ENCODE data around the gene CHST11.
"Not testable (repeated sequence)": the region's sequence is repeated elsewhere in the genome, so short reads cannot be mapped to it uniquely, and the experiment has no call there.

CHST11 gene

GRCh38 chr12:104764225-104765091 lies 307.7 kb downstream of the CHST11 start:
- no peak for DNase-seq (ENCODE audit: low read depth)

GRCh38 chr12:104767261-104767660 lies 310.5 kb downstream of the CHST11 start:
- DNase-seq (ENCODE audit: low read depth): no peak

- DNase-seq (ENCODE audit: low read depth): no peak
These were observed 311.3 kb downstream of the CHST11 start for GRCh38 chr12:104768033-104768432.

GRCh38 chr12:104769144-104769561 lies 312.4 kb downstream of the CHST11 start:
- DNase-seq (ENCODE audit: low read depth): no peak

GRCh38 chr12:104772336-104772735 lies 315.6 kb downstream of the CHST11 start:
- DNase-seq (ENCODE audit: low read depth): no peak

GRCh38 chr12:104775731-104776231 lies 319.0 kb downstream of the CHST11 start:
- DNase-seq (ENCODE audit: low read depth): no peak

GRCh38 chr12:104779134-104779533 lies 322.4 kb downstream of the CHST11 start:
- DNase-seq (ENCODE audit: low read depth): no peak

GRCh38 chr12:104782296-104782695 lies 325.5 kb downstream of the CHST11 start:
- no peak for DNase-seq (ENCODE audit: low read depth)

GRCh38 chr12:104784592-104784991 lies 327.8 kb downstream of the CHST11 start:
- no peak for DNase-seq (ENCODE audit: low read depth)

GRCh38 chr12:104785886-104786285 lies 329.1 kb downstream of the CHST11 start:
- no peak for DNase-seq (ENCODE audit: low read depth)

- no peak for DNase-seq (ENCODE audit: low read depth)
These were observed 329.6 kb downstream of the CHST11 start for GRCh38 chr12:104786352-104786751.

- no peak for DNase-seq (ENCODE audit: low read depth)
These were observed 332.1 kb downstream of the CHST11 start for GRCh38 chr12:104788840-104789271.

- peak; percentile 28 for DNase-seq (ENCODE audit: low read depth)
These were observed 333.8 kb downstream of the CHST11 start for GRCh38 chr12:104790296-104791125.

GRCh38 chr12:104792570-104792969 lies 335.8 kb downstream of the CHST11 start:
- no peak for DNase-seq (ENCODE audit: low read depth)

- no peak for DNase-seq (ENCODE audit: low read depth)
These were observed 336.5 kb downstream of the CHST11 start for GRCh38 chr12:104793285-104793684.

GRCh38 chr12:104793968-104794367 lies 337.2 kb downstream of the CHST11 start:
- no peak for DNase-seq (ENCODE audit: low read depth)

- DNase-seq (ENCODE audit: low read depth): no peak
These were observed 339.7 kb downstream of the CHST11 start for GRCh38 chr12:104796475-104796862.

GRCh38 chr12:104799458-104799857 lies 342.7 kb downstream of the CHST11 start:
- no peak for DNase-seq (ENCODE audit: low read depth)

- no peak for DNase-seq (ENCODE audit: low read depth)
These were observed 344.3 kb downstream of the CHST11 start for GRCh38 chr12:104801005-104801404.

- DNase-seq (ENCODE audit: low read depth): no peak
These were observed 344.7 kb downstream of the CHST11 start for GRCh38 chr12:104801427-104801826.

- DNase-seq (ENCODE audit: low read depth): no peak
These were observed 345.5 kb downstream of the CHST11 start for GRCh38 chr12:104802208-104802607.

- DNase-seq (ENCODE audit: low read depth): no peak
These were observed 348.4 kb downstream of the CHST11 start for GRCh38 chr12:104805186-104805585.

GRCh38 chr12:104806194-104806593 lies 349.4 kb downstream of the CHST11 start:
- DNase-seq (ENCODE audit: low read depth): not testable (repeated sequence)

All from activated T-helper 9 cell treated with anti-CD3 and anti-CD28 coated beads, Interleukin-2, amount 50 U/mL, for 16 hours (primary cell).